HG03196 (cell line): ENCODE measurements around the gene ACSL3.
"Not testable (repeated sequence)": the region's sequence is repeated elsewhere in the genome, so short reads cannot be mapped to it uniquely, and the experiment has no call there.

Experiments used
- ATAC-seq: cut with Tn5 transposase; IDR thresholded peaks from one replicate; pipeline ENCODE4 v1.9.1; 2021; ENCODE audit not compliant: unreplicated experiment

ACSL3 gene

GRCh38 chr2:222860740-222861410 is at the start of gene ACSL3:
Gene ACSL3 (plus strand): TSS chr2:222861036. CDS start chr2:222908773, 47,737 bp downstream.
- ATAC-seq = peak; percentile 99

DNA sequence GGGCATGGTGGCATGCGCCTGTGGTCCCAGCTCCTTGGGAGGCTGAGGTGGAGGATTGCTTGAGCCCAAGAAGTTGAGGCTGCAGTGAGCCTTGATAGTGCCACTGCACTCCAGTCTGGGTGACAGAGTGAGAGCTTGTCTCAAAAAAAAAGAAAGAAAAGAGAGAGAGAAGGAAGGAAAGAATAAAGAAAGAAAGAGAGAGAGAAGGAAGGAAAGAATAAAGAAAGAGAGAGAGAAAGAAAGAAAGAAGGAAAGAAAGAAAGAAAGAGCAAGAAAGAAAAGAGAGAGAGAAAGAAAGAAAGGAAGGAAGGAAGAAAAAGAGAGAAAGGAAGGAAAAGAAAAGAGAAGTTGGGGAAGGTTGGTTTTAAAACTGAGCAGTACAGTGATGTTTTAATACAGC is 49.0 kb upstream of the ACSL3 start:
- ATAC-seq = no peak

DNA sequence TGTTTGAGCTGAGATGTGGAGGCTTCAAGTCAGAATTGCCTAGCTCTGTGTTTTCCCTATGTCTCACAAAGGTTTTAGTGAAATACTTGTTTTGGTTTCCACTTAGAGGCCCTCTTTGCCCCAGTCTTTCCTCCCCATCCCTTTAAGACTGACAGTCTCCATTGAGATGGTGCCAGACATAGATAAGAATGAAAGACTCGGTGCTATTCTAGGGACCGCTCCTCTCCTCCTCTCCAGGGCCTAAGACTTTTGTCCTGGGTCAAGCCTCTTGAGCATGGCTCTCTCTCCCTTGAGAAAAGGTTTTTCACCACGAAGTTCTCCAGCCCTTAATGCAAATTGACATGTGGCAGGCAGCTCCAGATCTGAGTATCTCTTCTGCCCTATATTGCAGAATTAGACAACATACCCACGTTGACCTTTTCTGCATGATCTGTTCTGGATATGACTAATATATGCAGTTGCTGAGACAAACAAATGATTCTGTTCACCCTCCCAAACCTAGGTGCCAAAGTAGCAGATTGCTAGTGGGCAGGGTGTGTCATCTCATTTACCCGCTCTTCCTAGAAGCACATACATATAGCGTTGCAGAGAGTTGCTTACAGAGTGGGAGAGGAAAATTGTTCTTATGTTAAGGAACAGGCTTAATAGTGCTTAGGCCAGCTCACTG is 47.5 kb upstream of the ACSL3 start:
- peak; percentile 98 for ATAC-seq

DNA sequence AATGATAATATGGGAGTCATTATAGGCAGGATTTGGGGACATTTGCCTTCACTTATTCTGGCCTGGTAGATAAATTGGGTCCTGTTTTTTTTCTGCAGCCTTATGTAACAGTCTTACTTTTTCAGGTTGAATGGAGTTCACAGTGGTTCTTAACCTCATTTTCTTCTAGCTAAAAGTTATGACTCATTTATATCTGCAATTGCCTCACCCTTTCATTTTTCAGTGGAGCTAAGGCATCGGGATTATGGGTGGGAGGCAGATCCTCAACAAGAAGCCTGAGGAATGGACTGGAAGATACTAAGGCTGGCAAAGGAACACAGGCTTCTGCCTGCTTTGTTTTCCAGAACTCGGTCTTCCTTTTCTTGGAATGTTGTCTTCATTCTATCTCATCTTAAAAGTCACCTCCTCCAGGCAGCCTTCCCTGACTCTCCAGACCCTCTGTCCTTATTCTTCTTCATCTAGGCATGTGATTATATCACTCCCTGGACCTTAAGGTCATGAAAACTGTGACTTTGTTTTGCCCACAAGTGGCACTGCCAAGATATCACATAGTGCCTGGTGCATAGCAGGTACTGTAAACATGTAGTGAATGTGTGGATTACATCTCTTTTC is 41.0 kb upstream of the ACSL3 start:
- no peak for ATAC-seq

DNA sequence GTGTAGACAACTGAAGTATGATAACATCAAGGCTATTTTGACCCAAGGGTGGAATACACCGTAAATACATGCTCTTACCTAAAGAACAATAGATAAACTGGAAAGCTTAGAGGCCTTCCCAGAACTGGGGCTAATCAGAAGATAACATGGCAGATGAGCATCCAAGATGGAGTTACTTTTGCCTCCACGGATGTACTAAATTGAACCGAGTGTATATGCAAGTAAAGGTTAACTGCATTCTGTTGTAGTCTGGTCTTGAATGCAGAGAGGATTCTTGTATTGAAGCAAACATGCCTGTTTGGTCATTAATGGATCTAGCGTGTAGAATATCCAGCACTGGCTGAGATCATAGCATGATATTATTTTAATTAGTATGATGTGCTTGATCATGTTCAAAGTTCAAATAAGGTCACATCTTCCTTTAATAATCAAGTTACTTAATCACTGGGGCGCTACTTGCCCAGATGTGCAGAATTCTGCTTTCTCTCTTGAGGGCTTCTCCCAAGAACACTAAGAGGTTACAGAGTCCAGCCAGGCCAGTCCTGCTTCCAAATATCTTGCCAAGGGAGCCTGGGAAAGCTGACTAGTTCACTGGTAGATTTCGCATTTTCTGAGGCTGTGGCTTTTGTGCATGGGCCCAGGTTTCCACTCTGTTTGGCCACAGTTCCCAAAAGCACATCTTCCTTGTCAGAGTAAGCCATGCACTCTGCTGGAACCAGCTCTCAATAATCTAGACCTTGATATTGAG is 37.5 kb upstream of the ACSL3 start:
- no peak for ATAC-seq

DNA sequence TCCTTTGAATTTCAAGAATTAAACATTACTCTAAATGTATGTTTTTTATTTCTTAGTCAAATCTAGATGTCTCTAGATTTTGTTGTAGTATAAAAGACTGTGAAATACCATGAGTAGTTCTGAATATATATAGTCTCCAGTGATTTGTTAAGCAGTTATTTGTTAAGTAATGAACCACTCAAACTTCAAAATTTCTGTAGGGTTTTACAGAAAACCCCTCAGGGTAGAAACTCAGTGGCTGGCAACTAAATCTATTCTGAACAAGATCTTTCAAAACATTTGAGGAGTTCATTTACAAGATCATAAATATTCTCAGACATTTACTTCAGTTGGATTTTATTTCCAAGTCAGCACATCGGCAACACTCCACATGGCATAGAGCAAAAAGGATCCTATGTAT is 35.8 kb upstream of the ACSL3 start:
- no peak for ATAC-seq

DNA sequence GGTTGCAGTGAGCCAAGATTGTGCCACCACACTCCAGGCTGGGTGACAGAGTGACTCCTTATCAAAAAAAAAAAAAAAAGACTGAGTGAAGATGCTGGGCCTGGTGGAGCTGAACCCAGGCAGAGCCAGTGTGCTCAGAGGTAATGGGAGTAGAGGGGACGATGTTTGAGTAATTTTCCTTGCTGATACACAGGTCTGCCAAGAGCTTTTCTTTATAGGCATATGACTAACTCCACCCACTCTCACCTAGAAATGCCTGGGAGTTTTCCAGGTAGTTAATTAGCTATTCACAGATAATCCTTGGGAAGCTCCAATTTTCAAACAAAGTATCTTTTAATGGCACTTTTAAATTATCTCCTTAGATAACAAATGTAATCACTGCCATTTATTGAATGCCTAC is 33.4 kb upstream of the ACSL3 start:
- ATAC-seq = no peak

DNA sequence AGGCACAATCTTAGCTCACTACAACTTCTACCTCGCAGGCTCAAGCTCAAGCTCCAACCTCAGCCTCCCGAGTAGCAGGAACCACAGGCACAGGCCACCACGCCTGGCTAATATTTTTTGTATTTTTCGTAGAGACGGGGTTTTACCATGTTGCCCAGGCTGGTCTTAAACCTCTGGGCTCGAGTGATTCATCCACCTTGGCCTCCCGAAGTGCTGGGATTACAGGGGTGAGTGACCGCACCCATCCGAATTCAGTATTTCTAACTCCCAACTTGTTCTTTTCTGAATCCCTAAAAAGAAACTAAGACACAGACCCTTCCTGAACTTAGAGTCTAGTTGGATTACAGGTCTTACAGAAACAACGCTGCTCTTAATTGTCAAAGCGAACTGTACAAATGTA is 32.3 kb upstream of the ACSL3 start:
- ATAC-seq = no peak

DNA sequence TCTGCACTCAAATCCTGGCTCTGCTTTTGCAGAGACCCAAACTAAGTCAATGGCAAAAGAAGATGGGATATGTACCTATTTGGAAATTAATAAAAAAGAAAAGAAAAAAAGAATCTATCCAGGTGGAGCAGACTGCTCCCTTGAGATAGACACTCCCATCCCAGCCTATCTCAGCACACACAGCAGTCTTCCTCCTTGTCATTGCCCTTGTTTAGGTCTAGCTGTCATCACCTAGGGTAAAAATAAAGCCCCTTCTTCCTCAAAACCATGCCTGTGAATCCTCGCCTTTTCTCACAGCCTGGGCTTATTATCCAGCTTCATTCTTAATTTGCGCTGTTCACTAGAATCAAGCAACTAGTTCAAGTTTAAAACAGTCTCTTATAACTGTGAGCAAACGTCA is 30.7 kb upstream of the ACSL3 start:
- no peak for ATAC-seq

- no peak for ATAC-seq
These were observed 27.4 kb upstream of the ACSL3 start for GRCh38 chr2:222833410-222833809.

- no peak for ATAC-seq
These were observed 25.6 kb upstream of the ACSL3 start for GRCh38 chr2:222835143-222835822.

DNA sequence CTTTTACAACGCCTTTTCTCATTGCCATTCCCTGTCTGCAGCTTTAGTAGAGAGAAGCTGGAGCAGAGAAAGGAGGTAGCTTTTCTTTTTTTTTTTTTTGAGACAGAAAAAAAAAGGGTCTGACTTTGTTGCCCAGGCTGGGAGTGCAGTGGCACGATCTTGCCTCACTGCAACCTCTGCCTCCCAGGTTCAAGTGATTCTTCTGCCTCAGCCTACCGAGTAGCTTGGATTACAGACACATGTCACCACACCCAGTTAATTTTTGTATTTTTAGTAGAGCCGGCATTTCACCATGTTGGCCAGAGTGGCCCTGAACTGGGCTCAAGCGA is 25.0 kb upstream of the ACSL3 start:
- no peak for ATAC-seq

DNA sequence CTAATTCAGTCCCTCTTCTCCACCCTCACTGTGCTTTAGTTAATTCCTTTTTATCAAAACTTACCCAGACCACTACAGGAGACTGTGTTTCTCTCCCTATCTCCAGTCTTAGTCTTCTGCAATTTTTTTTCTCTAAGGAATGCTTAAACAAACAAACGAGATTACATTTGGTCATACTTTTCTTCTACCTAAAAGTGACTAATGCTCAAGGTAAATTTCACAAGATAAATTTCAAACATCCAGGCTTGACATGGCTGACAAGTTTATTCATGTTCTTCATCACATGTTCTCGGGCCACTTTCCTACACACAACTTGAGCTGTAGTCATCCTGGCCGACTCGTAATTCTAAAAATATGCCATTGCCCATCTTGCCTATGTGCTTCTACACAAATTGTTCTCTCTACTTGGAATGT is 23.2 kb upstream of the ACSL3 start:
- no peak for ATAC-seq

- ATAC-seq = no peak
These were observed 20.6 kb upstream of the ACSL3 start for GRCh38 chr2:222840060-222840802.

DNA sequence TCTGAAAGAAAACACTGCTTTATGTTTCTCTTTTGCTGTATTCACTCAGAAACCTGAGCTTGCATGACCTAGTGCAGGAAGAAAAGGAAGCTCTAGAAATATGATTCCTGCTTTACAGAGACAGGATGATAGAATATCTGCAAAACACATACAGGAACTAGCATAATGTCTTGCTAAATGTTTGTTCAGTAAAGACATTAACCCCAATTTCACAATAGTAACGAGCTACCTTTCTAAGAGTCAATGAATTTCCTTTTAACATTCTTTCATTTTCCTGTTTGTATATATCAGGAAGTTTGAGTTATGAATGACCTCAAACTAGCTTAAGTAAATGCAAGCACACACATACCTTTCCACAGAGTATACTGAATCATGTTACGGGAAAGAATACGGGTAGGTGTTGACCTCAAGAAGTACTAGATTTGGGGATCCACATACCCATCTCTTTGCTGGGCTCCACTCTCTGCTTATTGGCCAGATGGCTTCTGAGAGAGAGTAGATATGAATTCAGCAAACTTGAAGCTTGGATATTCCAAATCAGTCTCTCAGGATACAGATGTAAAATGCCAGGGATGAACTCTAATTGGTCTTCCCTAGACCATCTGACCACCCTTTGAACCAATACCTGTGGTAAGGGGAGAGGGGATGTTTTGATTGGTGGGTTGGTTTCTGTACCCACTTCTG is 18.2 kb upstream of the ACSL3 start:
- ATAC-seq = no peak

- ATAC-seq = no peak
These were observed 16.5 kb upstream of the ACSL3 start for GRCh38 chr2:222844323-222844722.

DNA sequence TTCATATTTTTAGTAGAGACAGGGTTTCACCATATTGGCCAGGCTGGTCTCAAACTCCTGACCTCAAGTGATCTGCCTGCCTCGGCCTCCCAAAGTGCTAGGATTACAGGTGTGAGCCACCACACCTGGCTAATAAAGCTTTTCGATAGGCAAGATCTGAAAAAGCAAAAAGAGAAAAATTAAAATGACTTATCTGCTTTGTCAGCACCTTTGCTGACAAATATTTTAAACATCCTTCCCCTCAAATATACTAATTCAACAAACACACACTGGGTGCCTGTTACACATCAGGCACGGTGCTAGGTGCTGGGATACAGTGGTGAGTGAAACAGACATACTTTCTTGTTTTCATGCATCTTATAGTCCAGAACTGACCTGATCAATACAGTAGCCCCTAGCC is 15.5 kb upstream of the ACSL3 start:
- ATAC-seq = not testable (repeated sequence)

GRCh38 chr2:222846003-222846402 is 14.8 kb upstream of the ACSL3 start:
- no peak for ATAC-seq

- not testable (repeated sequence) for ATAC-seq
These were observed 12.8 kb upstream of the ACSL3 start for GRCh38 chr2:222848031-222848430.

DNA sequence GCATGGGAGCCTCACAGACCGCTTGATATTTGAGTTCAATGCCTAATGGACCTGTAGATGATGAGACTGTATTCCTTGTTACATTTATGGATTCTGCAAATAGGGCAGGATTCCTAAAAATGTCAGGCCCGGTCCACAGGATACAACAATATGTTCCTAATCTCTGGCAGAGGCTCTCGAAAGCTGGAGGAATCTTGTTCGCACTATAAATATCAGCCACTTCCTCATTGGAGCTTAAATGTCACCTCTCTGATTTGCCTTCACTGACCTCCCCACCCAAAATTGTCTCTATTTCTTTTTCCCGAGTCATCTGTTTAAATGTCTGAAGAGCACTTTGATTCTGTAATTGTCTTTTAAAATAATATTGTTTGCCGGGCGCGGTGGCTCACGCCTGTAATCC is 12.0 kb upstream of the ACSL3 start:
- no peak for ATAC-seq
